ENCODE data around the gene PKLR.
A peak's percentile ranks its signal among the peaks of the same experiment; 100 is the strongest.

GRCh38 chr1:155324717-155325602, 23.7 kb upstream of the PKLR start:
- TF ChIP-seq CTCF (IDR thresholded peaks at IDR 0.05) (peak; percentile 65), EZH2 (IDR thresholded peaks at IDR 0.05) (no peak), EZH2phosphoT487 (IDR thresholded peaks at IDR 0.05) (no peak)

Data from neural progenitor cell (in vitro differentiated cells).